ENCODE measurements around the gene TSKU.

- TF ChIP-seq CTCF (IDR thresholded peaks at IDR 0.05) = no peak
- no peak for TF ChIP-seq POLR2A (IDR thresholded peaks at IDR 0.05)
These were observed 42.7 kb downstream of the TSKU start for GRCh38 chr11:76825726-76826396.

All from Peyer's patch (tissue), 4 donors.